HG03135 (cell line): ENCODE measurements around the gene TSPAN31.
A peak's percentile ranks its signal among the peaks of the same experiment; 100 is the strongest.
"Not testable (repeated sequence)": the region's sequence is repeated elsewhere in the genome, so short reads cannot be mapped to it uniquely, and the experiment has no call there.

Source experiments
- ATAC-seq: cut with Tn5 transposase; IDR thresholded peaks from one replicate; pipeline ENCODE4 v1.9.1; 2021; ENCODE audit warnings: mild to moderate bottlenecking, moderate library complexity; ENCODE audit not compliant: unreplicated experiment

TSPAN31 gene

GRCh38 chr12:57765698-57766463, 21.0 kb downstream of the TSPAN31 start:
- no peak for ATAC-seq

- ATAC-seq, result no peak
These were observed 21.8 kb downstream of the TSPAN31 start, which contains the start of gene CYP27B1 for GRCh38 chr12:57766464-57767304. CYP27B1 (minus strand) TSS chr12:57767078; CDS start chr12:57767041, 37 bp downstream.

GRCh38 chr12:57767305-57767698, 22.5 kb downstream of the TSPAN31 start:
- ATAC-seq, result no peak

DNA sequence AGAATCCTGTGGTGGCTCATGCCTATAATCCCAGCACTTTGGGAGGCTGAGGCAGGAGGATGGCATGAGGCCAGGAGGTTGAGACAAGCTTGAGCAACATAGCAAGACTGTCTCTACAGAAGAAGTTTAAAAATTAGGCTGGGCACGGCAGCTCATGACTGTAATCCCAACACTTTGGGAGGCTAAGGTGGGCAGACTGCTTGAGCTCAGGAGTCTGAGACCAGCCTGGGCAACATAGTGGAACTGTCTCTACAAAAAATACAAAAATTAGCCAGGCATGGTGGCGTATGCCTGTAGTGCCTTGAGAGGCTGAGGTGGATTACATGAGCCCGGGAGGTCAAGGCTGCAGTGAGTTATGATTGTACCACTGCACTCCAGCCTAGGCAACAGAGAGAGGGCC, 23.0 kb downstream of the TSPAN31 start:
- ATAC-seq, result no peak

- no peak for ATAC-seq
These were observed 24.8 kb downstream of the TSPAN31 start for GRCh38 chr12:57769594-57769993.

DNA sequence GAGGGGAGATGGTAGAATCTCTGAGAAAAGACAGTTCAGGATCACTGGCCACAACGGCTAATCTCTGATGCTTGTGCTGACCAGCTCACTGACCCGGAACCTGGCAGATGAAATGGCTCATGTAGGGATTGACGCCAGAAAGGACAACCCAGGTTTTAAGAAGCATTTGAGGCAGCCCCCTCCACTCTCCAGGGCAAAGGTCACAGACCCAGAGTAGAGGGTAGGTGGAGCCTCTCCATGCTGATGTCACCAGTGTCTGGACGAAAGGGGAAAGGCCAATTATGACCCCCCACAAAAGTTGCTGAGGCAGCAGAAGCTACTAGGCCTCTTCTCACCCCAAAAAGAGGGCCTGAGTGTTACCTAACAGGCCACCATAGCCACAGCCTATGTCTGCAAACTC, 25.9 kb downstream of the TSPAN31 start:
- ATAC-seq, result no peak

- ATAC-seq, result peak; percentile 80
These were observed 26.5 kb downstream of the TSPAN31 start for GRCh38 chr12:57771236-57771872.

DNA sequence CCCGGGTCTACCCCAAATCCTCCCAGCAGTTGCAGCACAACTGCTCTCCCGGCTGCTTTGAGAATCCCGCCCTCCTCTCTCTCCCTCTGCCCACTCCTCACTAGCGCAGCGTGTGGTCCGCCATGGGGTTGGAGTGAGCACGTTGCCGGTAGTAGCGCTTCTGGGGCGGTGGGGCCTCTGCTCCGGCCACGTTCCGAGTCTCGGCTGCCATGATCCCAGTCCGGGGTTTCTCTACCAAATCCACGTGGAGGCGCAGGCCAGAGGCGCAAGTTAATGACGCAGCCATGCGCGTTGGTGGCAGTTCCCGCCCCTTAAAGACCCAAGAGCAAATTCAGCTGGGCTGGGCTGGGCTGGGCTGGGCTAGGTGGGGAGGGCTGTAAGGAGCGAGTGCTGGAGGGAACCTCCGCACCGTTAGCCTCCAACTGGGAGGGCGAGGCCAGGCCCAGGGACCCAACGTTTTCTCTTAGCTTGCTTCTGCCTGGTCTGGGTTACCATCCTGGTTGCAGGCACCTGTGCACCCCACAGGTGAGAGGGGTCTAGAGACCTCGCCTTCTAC, 27.1 kb downstream of the TSPAN31 start, which contains the start of gene METTL1:
TSS of gene METTL1 (minus strand) at position 233 of the 556 bp plus-strand sequence. CDS start at position 211, 22 bp downstream.
- ATAC-seq, result peak; percentile 77

GRCh38 chr12:57772429-57773322, 27.8 kb downstream of the TSPAN31 start, which contains the start of gene EEF1AKMT3:
EEF1AKMT3 (plus strand) TSS chr12:57772614; CDS start chr12:57772725, 111 bp downstream.
- ATAC-seq, result peak; percentile 8

DNA sequence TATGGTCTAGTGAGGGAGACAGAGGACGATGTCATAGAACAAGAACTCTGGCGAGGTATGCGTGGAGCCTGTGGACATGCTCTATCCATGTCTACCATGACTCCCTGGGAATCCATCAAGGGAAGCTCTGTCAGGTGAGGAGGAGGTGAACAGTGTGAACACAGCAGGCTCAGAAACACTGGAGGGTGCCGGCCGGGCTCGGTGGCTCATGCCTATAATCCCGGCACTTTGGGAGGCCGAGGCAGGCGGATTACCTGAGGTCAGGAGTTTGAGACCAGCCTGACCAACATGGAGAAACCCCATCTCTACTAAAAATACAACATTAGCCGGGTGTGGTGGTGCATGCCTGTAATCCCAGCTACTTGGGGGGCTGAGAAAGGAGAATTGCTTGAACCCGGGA, 29.8 kb downstream of the TSPAN31 start:
- ATAC-seq, result not testable (repeated sequence)

DNA sequence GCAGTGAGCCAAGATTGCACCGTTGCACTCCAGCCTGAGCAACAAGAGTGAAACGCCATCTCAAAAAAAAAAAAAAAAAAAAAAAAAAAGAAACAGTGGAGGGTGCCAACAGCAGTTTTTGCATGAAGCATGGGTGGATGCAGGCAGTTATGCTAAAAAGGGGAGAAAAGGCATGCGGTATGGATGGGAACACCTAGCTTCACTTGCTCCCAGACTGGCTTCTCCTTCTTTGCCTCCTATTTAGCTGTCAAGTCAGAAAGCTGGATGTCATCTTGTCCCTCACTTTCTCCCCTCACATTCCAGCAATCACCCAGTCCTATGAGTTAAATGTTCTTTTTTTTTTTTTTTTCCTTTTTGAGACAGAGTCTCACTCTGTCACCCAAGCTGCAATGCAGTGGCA, 30.2 kb downstream of the TSPAN31 start:
- no peak for ATAC-seq

GRCh38 chr12:57775563-57776246, 30.9 kb downstream of the TSPAN31 start:
- no peak for ATAC-seq

- ATAC-seq, result no peak
These were observed 31.4 kb downstream of the TSPAN31 start for GRCh38 chr12:57776247-57776587.

GRCh38 chr12:57777367-57777766, 32.5 kb downstream of the TSPAN31 start:
- no peak for ATAC-seq

GRCh38 chr12:57777911-57778310, 33.1 kb downstream of the TSPAN31 start:
- no peak for ATAC-seq

DNA sequence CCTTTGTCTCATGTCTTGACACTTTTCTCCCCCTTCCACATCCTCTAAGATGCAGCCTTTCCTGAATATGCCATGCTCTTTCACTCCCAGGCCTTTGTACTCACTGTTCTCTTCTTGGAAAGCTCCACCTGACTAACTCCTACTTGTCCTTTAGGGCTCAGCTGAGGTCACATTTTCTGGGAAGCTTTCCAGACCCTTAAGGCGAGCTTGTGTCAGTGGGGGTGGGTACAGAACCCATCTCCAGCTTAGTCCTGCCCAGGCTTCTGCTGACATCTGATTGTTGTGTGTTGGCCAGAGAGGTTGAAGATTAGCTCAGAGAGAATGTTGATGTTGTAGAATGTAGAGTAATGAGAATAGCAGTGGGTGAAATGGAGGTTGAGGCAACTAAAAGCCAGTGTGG, 34.9 kb downstream of the TSPAN31 start:
- ATAC-seq, result no peak

- no peak for ATAC-seq
These were observed 35.6 kb downstream of the TSPAN31 start for GRCh38 chr12:57780284-57780897.

DNA sequence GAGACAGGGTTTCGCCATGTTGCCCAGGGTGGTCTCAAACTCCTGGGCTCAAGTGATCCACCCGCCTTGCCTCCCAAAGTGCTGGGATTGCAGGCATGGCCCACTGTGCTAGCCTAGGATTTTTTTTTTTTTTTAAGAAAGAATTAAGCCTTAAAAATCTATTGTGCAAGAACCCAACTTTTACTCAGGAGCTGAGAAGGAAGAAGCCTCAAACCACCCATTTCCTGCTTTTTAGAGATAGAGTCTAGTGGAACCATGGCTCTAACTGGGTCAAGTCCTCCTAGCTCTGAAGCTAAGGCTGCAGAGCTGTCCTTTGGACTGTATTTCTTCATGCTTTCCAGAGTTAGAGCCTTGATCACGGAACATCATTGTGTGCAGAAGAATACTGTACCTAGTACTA, 36.4 kb downstream of the TSPAN31 start:
- ATAC-seq, result no peak

DNA sequence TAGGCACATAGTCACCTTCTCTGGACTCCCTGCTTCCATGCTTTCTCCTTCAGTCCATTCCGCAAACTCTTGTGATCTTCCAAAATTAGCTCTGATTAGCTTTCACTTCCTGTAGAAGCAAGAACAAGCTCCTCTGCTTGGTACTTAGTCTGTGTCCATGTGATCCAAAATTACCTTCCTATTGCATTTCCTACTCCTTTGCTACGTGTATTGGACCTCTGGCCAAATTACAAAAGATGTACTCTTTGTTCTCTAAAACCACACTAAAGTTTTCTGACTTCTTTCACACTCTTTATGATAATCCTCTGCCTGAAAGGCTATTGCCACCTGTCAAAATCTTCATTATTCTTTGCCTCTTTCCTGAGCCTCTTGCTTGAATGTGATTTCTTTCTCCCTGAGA, 37.0 kb downstream of the TSPAN31 start:
- ATAC-seq, result no peak
